K562 (cell line): ENCODE data around the gene TRAF3IP1. TPM values are rescaled to one million over a fixed set of nuclear protein-coding genes. Genes with fewer than 3 reads are reported as not detected.
A peak's percentile ranks its signal among the peaks of the same experiment; 100 is the strongest.

Source experiments
- ATAC-seq: fragments of 200-7000 bp; cut with Tn5 transposase; 3 replicates; pipeline ENCODE4 v1.9.1; 2020; ENCODE audit warnings: moderate library complexity
- BruUV-seq: library from RNA; stranded (reverse); fragments of 400-500 nt; replicated peaks from 2 replicates; lab custom pipeline; 2021; lab: Mats Ljungman, UMichigan
- CTCF ChIA-PET: fragments of 300-600 bp; formaldehyde crosslinking; extraction: SDS; loops from one replicate; lab custom pipeline; 2021; ENCODE audit warnings: low intra/inter-chr PET ratio; lab: Yijun Ruan, JAX
- POLR2A ChIA-PET: fragments of 300-600, 350-650 bp; sonication (Branson Sonifier 250); formaldehyde crosslinking; extraction: SDS; loops from one replicate; lab custom pipeline; 2021; ENCODE audit warnings: antibody characterized with exemption, inconsistent platforms; lab: Yijun Ruan, JAX
- DNase-seq, 4 experiments: peaks; one replicate each; pipeline versions ENCODE4 v3.0.0 to v3.0.0-alpha.2; 2011 to 2018; ENCODE audit warnings: low spot score in 3 of 4, mixed read lengths in 3 of 4; ENCODE audit errors: extremely low read depth in 1 of 4
- FAIRE-seq: peaks from 2 replicates; lab custom pipeline; 2011; peaks lifted over from hg19 to GRCh38; lab: Jason Lieb, UNC
- H2AFZ ChIP-seq: 2 replicates; pipeline ENCODE4 v1.6.0; 2011; ENCODE audit warnings: low read depth, low read length, control low read depth, inconsistent platforms
- H3K27ac ChIP-seq: fragments of 200-600 bp; 3 replicates; pipeline ENCODE4 v1.8.0; 2011; ENCODE audit warnings: low read depth, mild to moderate bottlenecking, control low read depth, inconsistent platforms, low read length, moderate library complexity, mixed read lengths; ENCODE audit errors: extremely low read depth
- H3K27me3 ChIP-seq, 2 experiments: fragments of 300-600 bp in 1 of 2; 2 replicates in 1 of 2; 3 replicates in 1 of 2; pipeline versions ENCODE4 v1.6.0 to v1.8.0; 2011; ENCODE audit warnings: inconsistent platforms in 2 of 2, low read length in 2 of 2, mild to moderate bottlenecking in 1 of 2, mixed read lengths in 1 of 2, moderate library complexity in 1 of 2; ENCODE audit not compliant: control insufficient read depth in 2 of 2, insufficient read depth in 2 of 2
- H3K36me3 ChIP-seq: fragments of 300-600 bp; 3 replicates; pipeline ENCODE4 v1.8.0; 2011; ENCODE audit warnings: mild to moderate bottlenecking, low read length, inconsistent platforms; ENCODE audit not compliant: control insufficient read depth, insufficient read depth
- H3K4me1 ChIP-seq, 2 experiments: fragments of 200-600 bp in 1 of 2; replicated peaks in 1 of 2; 2 replicates in 1 of 2; 3 replicates in 1 of 2; pipeline versions ENCODE4 v1.5.1 to v1.8.0; 2011; ENCODE audit warnings: inconsistent platforms in 2 of 2, low read length in 2 of 2, mild to moderate bottlenecking in 1 of 2, mixed read lengths in 1 of 2, moderate library complexity in 1 of 2; ENCODE audit not compliant: control insufficient read depth in 2 of 2, insufficient read depth in 2 of 2
- H3K4me2 ChIP-seq: 2 replicates; pipeline ENCODE4 v1.6.1; 2011; ENCODE audit warnings: low read length, control low read depth, inconsistent platforms, mixed read lengths; ENCODE audit not compliant: insufficient read depth
- H3K4me3 ChIP-seq: fragments of 200-600 bp; sonication (generic), shearing (Covaris generic); 2 replicates; pipeline ENCODE4 v1.5.1; 2016; ENCODE audit warnings: control low read depth, inconsistent platforms
- H3K79me2 ChIP-seq: fragments of 200-600 bp; 3 replicates; pipeline ENCODE4 v1.8.0; 2011; ENCODE audit warnings: low read length, inconsistent platforms; ENCODE audit not compliant: control insufficient read depth, insufficient read depth
- H3K9ac ChIP-seq, 2 experiments: 2 replicates each; pipeline versions ENCODE4 v1.6.0 to v1.6.1; 2011; ENCODE audit warnings: low read depth in 2 of 2, low read length in 2 of 2, control low read depth in 1 of 2, inconsistent platforms in 1 of 2, mild to moderate bottlenecking in 1 of 2, mixed read lengths in 1 of 2; ENCODE audit not compliant: insufficient read depth in 1 of 2
- H3K9me1 ChIP-seq: one replicate; pipeline ENCODE4 v1.6.0; 2011; ENCODE audit warnings: inconsistent platforms, mild to moderate bottlenecking, low read length, moderate library complexity; ENCODE audit not compliant: control insufficient read depth, insufficient read depth
- H3K9me3 ChIP-seq: replicated peaks from 2 replicates; pipeline ENCODE4 v1.5.1; 2011; ENCODE audit warnings: low read depth, low read length, inconsistent platforms; ENCODE audit not compliant: control insufficient read depth, insufficient read depth
- H4K20me1 ChIP-seq: replicated peaks from 2 replicates; pipeline ENCODE4 v1.6.1; 2011; ENCODE audit warnings: low read length, inconsistent platforms, mixed read lengths; ENCODE audit not compliant: control insufficient read depth, insufficient read depth
- ARID2 ChIP-seq: fragments of 450-650 bp; IDR thresholded peaks from 2 replicates; pipeline ENCODE4 v1.6.1; 2017; ENCODE audit warnings: antibody characterized with exemption, mild to moderate bottlenecking
- CC2D1A ChIP-seq: fragments of 450-650 bp; IDR thresholded peaks from 2 replicates; pipeline ENCODE4 v1.6.1; 2017; ENCODE audit warnings: mild to moderate bottlenecking
- CHD1 ChIP-seq: fragments of 200-600 bp; sonication (generic); IDR thresholded peaks from one replicate; pipeline ENCODE4 v1.6.1; 2012; ENCODE audit warnings: mild to moderate bottlenecking, moderate library complexity, low read length, inconsistent platforms
- CREB3 ChIP-seq: fragments of 450-650 bp; conservative IDR thresholded peaks from 2 replicates; pipeline ENCODE4 v1.6.1; 2016; ENCODE audit warnings: missing genetic modification characterization, low read depth, mild to moderate bottlenecking, missing compliant biosample characterization, moderate library complexity
- DEAF1 ChIP-seq: fragments of 450-650 bp; formaldehyde crosslinking; IDR thresholded peaks from 2 replicates; pipeline ENCODE4 v1.4.0; 2020; ENCODE audit warnings: mild to moderate bottlenecking, moderate library complexity
- ELF4 ChIP-seq: fragments of 450-650 bp; formaldehyde crosslinking; IDR thresholded peaks from 2 replicates; pipeline ENCODE4 v1.4.0; 2022; ENCODE audit warnings: missing genetic modification characterization
- HDGF ChIP-seq: fragments of 450-650 bp; IDR thresholded peaks from 2 replicates; pipeline ENCODE4 v1.6.1; 2016
- MECOM ChIP-seq: fragments of 250-450 bp; sonication (Bioruptor Pico); IDR thresholded peaks from 2 replicates; pipeline ENCODE4 v1.8.0; 2022; ENCODE audit warnings: inconsistent platforms
- MLLT1 ChIP-seq, 2 experiments: fragments of 450-650 bp; IDR thresholded peaks; 2 replicates each; pipeline ENCODE4 v1.6.1; 2016
- RBM22 ChIP-seq: fragments of 200-400 bp; formaldehyde crosslinking; IDR thresholded peaks from 2 replicates; pipeline ENCODE4 v1.6.1; 2018; ENCODE audit warnings: low read length, low read depth; ENCODE audit not compliant: poor library complexity, severe bottlenecking
- SMC3 ChIP-seq: conservative IDR thresholded peaks from 2 replicates; pipeline ENCODE4 v1.6.1; 2011; ENCODE audit warnings: low read depth, low read length, improper control_type of control experiment; ENCODE audit not compliant: insufficient read depth
- STAG1 ChIP-seq: sonication (generic); formaldehyde crosslinking; IDR thresholded peaks from 2 replicates; pipeline ENCODE4 v1.5.0; 2020; ENCODE audit warnings: missing genetic modification reagents, borderline replicate concordance
- ZNF384 ChIP-seq: IDR thresholded peaks from 2 replicates; pipeline ENCODE4 v1.6.1; 2012; ENCODE audit warnings: low read depth, low read length, improper control_type of control experiment
- ZNF592 ChIP-seq: fragments of 450-650 bp; IDR thresholded peaks from 2 replicates; pipeline ENCODE4 v1.6.1; 2017; ENCODE audit warnings: antibody characterized with exemption, mild to moderate bottlenecking
- WGBS: fragments of 100-300 bp; shearing (Covaris generic); methylation state at CpG from one replicate; pipeline ENCODE4 v1.1.6; 2016; ENCODE audit warnings: low coverage, mixed read lengths; ENCODE audit not compliant: insufficient coverage; ENCODE audit errors: missing lambda C conversion rate; 5-methylcytosine and 5-hydroxymethylcytosine counted together
- in situ Hi-C: fragments of 300-500 bp; cut with MboI; formaldehyde crosslinking; loops from 4 replicates; pipeline ENCODE4 v1.15.0; 2018; ENCODE audit warnings: inconsistent platforms, mixed read lengths
- intact Hi-C: fragments of 100-400 bp; cut with micrococcal nuclease; formaldehyde crosslinking; loops from 2 replicates; pipeline ENCODE4 v1.14.2; 2022
- polyA plus RNA-seq, 8 experiments: library from polyadenylated mRNA; depleted of rRNA in 4 of 8; stranded (reverse) in 5 of 8; unstranded in 3 of 8; fragments of >200 nt; fragmentation: Nextera tagmentation in 2 of 8; fragmentation: Illumina TruSeq in 1 of 8; extraction: Ambion mirVana in 2 of 8; extraction: Trizol in 1 of 8; gene quantifications; 2 replicates each; pipeline versions ENCODE4 v1.2.1 to v1.2.3, GENCODE V29; 2011 to 2014; ENCODE audit warnings: inconsistent platforms in 1 of 8, missing spikeins in 1 of 8
- total RNA-seq, 7 experiments: library from RNA; depleted of rRNA in 6 of 7; stranded (reverse); fragments of >200 nt in 6 of 7; fragmentation: Illumina TruSeq in 2 of 7; extraction: Trizol in 2 of 7; gene quantifications; 2 replicates each; pipeline versions ENCODE4 v1.2.1 to v1.2.3, GENCODE V29; 2011 to 2021; ENCODE audit warnings: low replicate concordance in 1 of 7

Gene TRAF3IP1
- total and polyA plus RNA-seq, 9 of the 15 experiments (the other 6 are each of a cell fraction or from before 2014, with no cell fraction given), result 1.3 to 7.4 (median 3.4) TPM

GRCh38 chr2:238370823-238371372, 50.6 kb downstream of the TRAF3IP1 start:
- intact Hi-C loops, result loop anchor here (1.0 to 5.0 kb wide), 4 partner anchors 52 to 416 kb away; no protein-coding TSS in a partner anchor
- Histone ChIP-seq H3K79me2 (no peaks in the 10 kb centered on the region), H3K27ac (no peak overlapping the region), H3K4me2 (peak overlapping the region; percentile 18; the same call in 1 of the 2 replicates), H3K27me3 (no peaks in the 10 kb centered on the region), H3K4me3 (no peak overlapping the region), H2AFZ (peak overlapping the region; percentile 53), H3K36me3 (no peaks in the 10 kb centered on the region), H3K9me1 (no peaks in the 10 kb centered on the region), H3K9me3 (no peaks in the 10 kb centered on the region), H3K4me1 (peaks cover 4 to 5% of the 10 kb centered on the region in 2 experiments; a peak in 4 of 5 replicates), H3K9ac (no peak overlapping the region), H4K20me1 (no peaks in the 10 kb centered on the region)
- in situ Hi-C loops, result loop anchor here (25.0 kb wide), 1 partner anchor 416 kb away; no protein-coding TSS in a partner anchor
- WGBS, result 21% methylated on average over 10 of the region's 10 CpGs
- ChIA-PET CTCF (interaction anchor here (0.6 to 2.0 kb wide), 4 partner anchors 14 to 105 kb away, joined by 3 to 18 read pairs (median 3); no protein-coding TSS in a partner anchor), POLR2A (interaction anchor here (0.5 to 0.7 kb wide), 2 partner anchors 214 to 313 kb away, joined by 3 read pairs; no protein-coding TSS in a partner anchor)
- no TSS peak for BruUV-seq
- DNase-seq (peak; percentile 56 to 78 (median 64)), ATAC-seq (peak; percentile 98), FAIRE-seq (peak; percentile 93)
- no peak for TF ChIP-seq CHD1
- TF ChIP-seq ARID2, result peak; percentile 65; the same call in 1 of the 2 replicates
- TF ChIP-seq HDGF, result no peak
- no peak for TF ChIP-seq MECOM (CRISPR knock-in tag)
- TF ChIP-seq RBM22, result no peak
- TF ChIP-seq DEAF1 (CRISPR knock-in tag), result peak; percentile 70
- TF ChIP-seq CREB3, result no peak
- TF ChIP-seq ZNF384, result no peak
- TF ChIP-seq MLLT1 (IDR thresholded peaks at IDR 0.05), result no peak
- TF ChIP-seq CC2D1A, result peak; percentile 69
- peak; percentile 91 for TF ChIP-seq SMC3
- no peak for TF ChIP-seq ELF4 (CRISPR knock-in tag)
- 0 out of 2 replicates have a peak, but pooled peaks have one; percentile 48 for TF ChIP-seq ZNF592
- peak; percentile 81; the same call in 1 of the 2 replicates for TF ChIP-seq STAG1 (CRISPR knock-in tag)
